Measurements from ENCODE around the gene KCTD17.

Gene KCTD17

DNA sequence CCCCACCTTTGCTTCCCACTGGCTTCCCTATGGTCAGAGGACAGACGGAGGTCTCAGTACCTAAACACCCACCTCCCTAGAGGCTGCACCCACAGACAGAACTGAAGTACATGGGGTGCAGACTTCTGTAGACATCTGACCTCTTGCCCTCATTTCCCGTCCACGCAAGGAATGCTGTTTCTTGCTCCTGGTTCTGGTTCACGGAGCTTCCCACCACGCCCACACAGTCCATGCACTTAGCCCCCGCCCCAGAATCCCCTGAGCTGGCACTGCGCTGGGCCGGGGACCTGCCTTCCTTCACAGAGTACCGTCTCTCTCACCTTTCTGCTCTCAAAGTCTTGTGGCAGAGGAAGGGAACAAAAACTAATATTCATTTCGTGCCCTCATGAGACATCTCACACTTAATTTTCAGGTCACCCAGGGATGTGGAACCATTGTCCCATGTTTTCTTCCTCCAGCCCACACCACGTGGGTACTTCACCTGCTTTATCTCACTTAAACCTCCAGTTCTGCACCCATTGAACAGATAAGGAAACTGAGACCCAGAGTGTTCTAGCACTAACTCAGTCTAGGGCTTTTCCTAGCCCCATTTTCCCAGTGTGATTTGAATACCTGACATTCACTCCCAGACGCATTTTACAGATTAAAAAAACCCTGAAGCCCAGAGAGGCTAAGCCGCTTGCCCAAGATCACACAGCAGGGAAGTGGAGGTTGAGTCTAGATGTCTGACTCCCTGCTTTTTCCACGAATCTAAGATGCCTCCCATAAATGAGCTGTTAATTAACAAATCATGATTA lies 52.3 kb downstream of the KCTD17 start:
- no peak for DNase-seq (ENCODE audit: low spot score)

DNA sequence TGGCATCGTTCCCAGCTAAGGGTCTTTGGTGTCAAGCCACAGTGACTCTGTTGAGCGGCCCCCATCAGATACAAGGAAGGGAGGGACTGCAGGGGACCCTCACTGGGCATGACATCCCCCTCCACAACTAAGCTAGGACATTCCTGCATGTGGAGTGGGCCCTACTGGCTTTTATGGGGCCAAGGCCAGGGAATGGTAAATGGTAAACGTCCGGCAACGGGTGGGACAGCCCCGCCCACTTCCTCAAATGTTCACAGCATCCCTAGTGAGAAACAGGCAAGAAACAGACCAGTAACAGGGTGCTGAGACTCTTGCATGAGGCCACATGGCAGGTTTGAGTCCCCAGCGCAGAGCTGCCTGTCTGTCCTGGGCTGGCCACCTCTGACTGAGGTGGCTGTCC lies 53.6 kb downstream of the KCTD17 start:
- no peak for DNase-seq (ENCODE audit: low spot score)

DNA sequence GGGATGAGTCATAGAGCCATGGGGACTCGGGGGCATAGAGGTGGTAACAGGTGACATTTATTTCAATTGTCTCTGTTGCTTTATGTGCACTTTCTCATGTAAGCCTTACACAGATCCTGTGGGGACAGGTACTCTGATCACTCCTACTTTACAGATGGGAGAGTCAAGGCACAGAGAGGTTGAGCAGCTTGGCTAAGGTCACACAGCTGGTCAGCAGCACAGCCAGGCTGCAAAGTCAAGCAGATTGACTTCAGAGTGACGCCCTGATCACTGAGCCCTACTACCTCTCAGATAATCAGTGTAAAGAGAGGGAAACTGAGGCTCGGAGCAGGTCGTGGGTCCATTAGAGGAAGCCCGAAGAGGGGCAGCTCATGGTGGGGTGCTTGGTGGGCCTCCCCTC lies 54.4 kb downstream of the KCTD17 start:
- DNase-seq (ENCODE audit: low spot score), result no peak

DNA sequence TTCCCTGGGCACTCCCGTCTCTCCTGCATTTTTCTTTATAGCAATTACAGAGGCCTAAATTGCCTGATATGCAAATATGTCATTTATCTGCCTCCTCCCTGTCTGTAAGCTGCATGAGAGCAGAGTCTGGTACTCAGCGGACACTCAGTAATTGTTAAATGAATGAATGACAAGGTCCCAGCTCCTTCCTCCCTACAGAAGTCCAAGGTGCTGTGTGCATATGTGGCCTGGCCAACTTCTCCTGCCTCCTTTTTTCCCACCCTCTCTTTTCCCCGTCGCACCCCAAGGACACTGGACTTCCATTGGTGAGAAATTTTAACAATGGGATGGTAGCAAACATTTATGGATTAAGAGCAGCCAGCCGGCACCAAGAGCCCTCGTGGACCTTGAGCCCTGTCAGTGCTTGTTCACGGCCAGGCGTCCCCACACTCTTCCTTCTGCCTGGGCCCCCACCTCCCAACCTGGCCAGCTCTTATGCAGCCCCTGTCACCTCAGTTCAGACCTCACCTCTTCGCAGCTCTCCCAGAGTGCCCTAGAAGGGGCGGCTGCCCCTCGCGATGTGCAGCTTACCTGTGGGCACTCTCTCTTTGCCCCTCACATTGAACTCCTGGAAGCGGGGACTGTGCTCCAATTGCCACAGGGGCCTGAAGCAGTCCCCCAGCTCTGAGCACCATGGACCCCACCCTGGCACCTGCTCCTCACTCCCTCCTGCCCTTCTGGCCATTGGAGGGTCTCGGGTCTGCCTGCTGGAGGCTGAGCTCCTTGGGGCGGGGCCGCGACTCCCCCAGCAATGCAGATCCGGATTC lies 56.5 kb downstream of the KCTD17 start:
- DNase-seq (ENCODE audit: low spot score), result no peak

DNA sequence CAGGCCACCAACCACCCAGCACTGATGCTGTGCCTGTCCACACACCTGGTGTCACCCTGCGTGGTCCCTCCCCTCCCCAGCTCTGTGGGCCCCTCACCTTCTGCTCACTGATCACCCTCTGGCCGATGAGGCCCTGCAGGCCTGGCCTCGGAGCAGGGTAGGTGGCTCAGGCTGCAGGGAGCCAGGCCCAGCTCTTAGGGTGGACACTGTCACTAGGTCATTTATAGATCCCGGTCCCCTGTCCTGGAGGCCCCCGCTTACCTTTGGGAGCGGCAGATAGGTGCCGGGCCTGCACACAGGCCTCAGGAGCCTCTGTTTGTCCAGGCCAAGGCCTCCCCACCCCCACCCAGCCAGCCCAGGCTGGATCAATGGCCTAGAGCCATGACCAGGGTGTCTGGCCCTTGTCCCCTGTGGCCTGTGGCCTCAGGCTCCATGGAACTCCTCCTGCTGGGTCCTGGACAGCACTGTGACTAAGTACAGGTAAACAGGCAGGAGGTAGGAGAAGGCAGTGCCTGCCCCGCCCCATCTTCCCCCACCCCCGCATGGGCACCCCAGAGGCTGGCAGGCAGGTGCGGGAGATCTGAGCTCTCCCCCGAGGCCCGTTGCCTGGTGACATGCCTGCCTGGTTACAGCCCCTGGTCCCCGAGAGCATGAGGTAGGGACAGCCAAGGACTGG lies 57.8 kb downstream of the KCTD17 start, which contains the start of gene TMPRSS6:
TMPRSS6 (minus strand) TSS at position 472 of the 676 bp plus-strand sequence. CDS start 6,296 bp downstream, outside the sequence.
- DNase-seq (ENCODE audit: low spot score), result no peak

DNA sequence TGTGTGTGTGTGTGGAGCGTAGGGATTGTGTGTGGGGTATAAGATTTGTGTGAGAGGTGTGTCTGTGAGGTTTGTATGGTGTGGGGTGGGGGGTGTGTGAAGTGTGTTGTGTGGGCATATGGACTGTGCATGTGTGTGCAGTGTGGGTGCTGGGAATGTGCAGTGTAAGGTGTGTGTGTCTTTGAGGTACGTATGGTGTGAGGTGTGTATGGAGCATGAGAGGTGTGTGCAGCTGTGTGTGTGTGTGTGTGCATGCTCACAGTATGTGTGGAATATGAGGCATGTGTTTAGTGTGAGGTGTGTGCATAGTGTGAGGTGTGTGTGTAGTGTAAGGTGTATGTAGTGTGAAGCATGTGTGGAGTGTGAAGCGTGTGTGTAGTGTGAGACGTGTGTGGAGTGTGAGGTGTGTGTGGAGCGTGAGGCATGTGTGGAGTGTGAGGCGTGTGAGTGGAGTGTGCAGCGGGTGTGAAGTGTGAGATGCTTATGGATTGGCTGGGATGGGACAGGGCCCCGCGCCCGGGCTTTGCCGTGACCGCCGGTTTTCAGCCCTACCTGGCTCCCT lies 59.7 kb downstream of the KCTD17 start:
- DNase-seq (ENCODE audit: low spot score), result no peak

DNA sequence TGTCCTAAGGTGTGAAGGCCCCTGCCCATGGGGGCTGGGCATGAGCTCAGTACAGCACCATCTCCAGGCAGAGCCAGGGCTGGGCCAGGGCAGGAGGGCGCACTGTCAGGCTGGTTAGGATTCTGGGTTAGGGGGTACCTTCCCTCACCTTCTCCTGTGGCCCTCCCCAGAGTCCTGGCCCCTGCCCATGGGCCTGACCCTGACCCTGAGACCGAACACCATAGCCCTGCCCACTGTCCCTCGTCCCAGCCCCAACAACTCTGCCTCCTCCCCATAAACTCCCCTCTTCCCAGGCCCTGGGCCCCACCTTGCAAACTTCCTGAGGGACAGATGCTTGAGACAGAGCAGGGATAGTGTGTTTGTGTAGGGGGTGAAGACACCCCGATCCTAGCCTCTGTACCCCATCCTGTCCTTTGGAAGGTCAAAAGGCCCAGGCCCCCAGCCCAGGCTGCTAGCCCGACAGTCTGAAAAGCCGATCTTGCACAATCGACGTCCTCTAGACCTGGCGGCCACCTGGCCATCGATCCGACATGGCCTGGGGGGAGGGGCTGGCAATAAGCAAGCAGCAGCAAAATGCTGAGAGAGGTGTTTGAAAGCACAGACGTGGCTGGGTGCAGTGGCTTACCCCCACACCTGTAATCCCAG lies 60.7 kb downstream of the KCTD17 start:
- DNase-seq (ENCODE audit: low spot score), result no peak

Measured in AG08396 (cell line).